SK-N-MC (cell line): ENCODE data around the gene SASH1.

ENCODE experiments used
- EZH2 ChIP-seq: fragments of 200-600 bp; sonication (generic); IDR thresholded peaks from one replicate; pipeline ENCODE4 v1.6.1; 2017; ENCODE audit warnings: antibody characterized with exemption
- POLR2AphosphoS5 ChIP-seq: IDR thresholded peaks from 2 replicates; pipeline ENCODE4 v1.6.1; 2012; ENCODE audit warnings: mild to moderate bottlenecking, low read depth, low read length, borderline replicate concordance

GRCh38 chr6:148351309-148351708 is 8.7 kb downstream of the SASH1 start:
- TF ChIP-seq EZH2 (no peak), POLR2AphosphoS5 (no peak)
